Mesothelial cell of epicardium (in vitro differentiated cells): ENCODE measurements around the gene POLR1G. TPM values are rescaled to one million over a fixed set of nuclear protein-coding genes. Genes with fewer than 3 reads are reported as not detected.
A peak's percentile ranks its signal among the peaks of the same experiment; 100 is the strongest.

ENCODE experiments used
- DNase-seq, 2 experiments: peaks; one replicate each; pipeline ENCODE4 v3.0.0; 2021; ENCODE audit warnings: low spot score in 2 of 2; ENCODE audit not compliant: unreplicated experiment in 2 of 2
- H3K27ac Mint-ChIP-seq: 2 replicates; pipeline ENCODE4 v1.8.0; 2021; ENCODE audit warnings: mixed read lengths
- H3K27me3 Mint-ChIP-seq: 2 replicates; pipeline ENCODE4 v1.8.0; 2021; ENCODE audit warnings: low read depth, mixed read lengths
- H3K36me3 Mint-ChIP-seq: 2 replicates; pipeline ENCODE4 v1.8.0; 2021; ENCODE audit warnings: mixed read lengths
- H3K4me1 Mint-ChIP-seq: 2 replicates; pipeline ENCODE4 v1.8.0; 2021; ENCODE audit warnings: mixed read lengths
- H3K4me3 Mint-ChIP-seq: 2 replicates; pipeline ENCODE4 v1.8.0; 2021; ENCODE audit warnings: mild to moderate bottlenecking, moderate library complexity, mixed read lengths
- H3K9me3 Mint-ChIP-seq: 2 replicates; pipeline ENCODE4 v1.8.0; 2021; ENCODE audit warnings: mixed read lengths
- CTCF ChIP-seq: fragments of 200-600 bp; sonication (generic); IDR thresholded peaks from one replicate; pipeline ENCODE4 v1.5.0; 2021; ENCODE audit warnings: antibody characterized with exemption; ENCODE audit not compliant: unreplicated experiment
- total RNA-seq: library from RNA; stranded (reverse); gene quantifications from 3 replicates; pipeline ENCODE4 v1.2.1, GENCODE V29; 2021

POLR1G gene
- total RNA-seq, 1 donor from 2014 or later, result 6.7 TPM

- Mint-ChIP-seq H3K9me3 (no peaks in the 10 kb centered on the region), H3K27me3 (peaks cover 33% of the 10 kb centered on the region), H3K36me3 (no peaks in the 10 kb centered on the region), H3K4me3 (peak overlapping the region; percentile 85), H3K4me1 (peaks cover 45% of the 10 kb centered on the region), H3K27ac (peak overlapping the region; percentile 85)
- TF ChIP-seq CTCF, result peak; percentile 73
- peak in 1 of 2 experiments; percentile 75 for DNase-seq
Observed at GRCh38 chr19:45402298-45403061, 4.0 kb upstream of the POLR1G start.

- peak overlapping the region; percentile 98 for H3K27ac Mint-ChIP-seq
- peaks cover 44% of the 10 kb centered on the region for H3K4me1 Mint-ChIP-seq
- H3K4me3 Mint-ChIP-seq, result peak overlapping the region; percentile 85
Observed at GRCh38 chr19:45403272-45403671, 3.2 kb upstream of the POLR1G start.

GRCh38 chr19:45403781-45404556 lies 2.5 kb upstream of the POLR1G start:
- Mint-ChIP-seq H3K36me3 (peaks cover 8% of the 10 kb centered on the region), H3K9me3 (no peaks in the 10 kb centered on the region), H3K4me3 (peak overlapping the region; percentile 85), H3K27ac (peak overlapping the region; percentile 98), H3K4me1 (peaks cover 39% of the 10 kb centered on the region), H3K27me3 (peaks cover 33% of the 10 kb centered on the region)
- TF ChIP-seq CTCF, result peak; percentile 16
- peak in 1 of 2 experiments; percentile 73 for DNase-seq

More at GRCh38 chr19:45403272-45403671, 3.2 kb upstream of the POLR1G start:
- H3K9me3 Mint-ChIP-seq, result no peaks in the 10 kb centered on the region
- no peak for TF ChIP-seq CTCF
- no peak for DNase-seq
- H3K27me3 Mint-ChIP-seq, result peaks cover 33% of the 10 kb centered on the region
- peaks cover under 1% of the 10 kb centered on the region for H3K36me3 Mint-ChIP-seq

GRCh38 chr19:45404557-45405434 lies 1.6 kb upstream of the POLR1G start, which contains the start of gene PPP1R13L:
PPP1R13L (minus strand) TSS chr19:45405069; CDS start chr19:45398318, 6,751 bp downstream.
- peaks cover 39% of the 10 kb centered on the region for H3K4me1 Mint-ChIP-seq
- peaks cover 33% of the 10 kb centered on the region for H3K27me3 Mint-ChIP-seq
- peak; percentile 65 to 81 for DNase-seq
- peak within 1 kb of the TSS; percentile 98 for H3K27ac Mint-ChIP-seq
- peaks cover 11% of the 10 kb centered on the region for H3K36me3 Mint-ChIP-seq
- H3K4me3 Mint-ChIP-seq, result peak within 1 kb of the TSS; percentile 85
- H3K9me3 Mint-ChIP-seq, result no peaks in the 10 kb centered on the region
- no peak for TF ChIP-seq CTCF
